ENCODE measurements around the gene PLEKHD1.

Gene PLEKHD1

GRCh38 chr14:69553252-69553651 lies 68.7 kb downstream of the PLEKHD1 start:
- H3K36me3 ChIP-seq (ENCODE audit: control insufficient read depth, low read length), result no peaks in the 10 kb centered on the region
- H3K9me2 ChIP-seq (replicated peaks; ENCODE audit: control insufficient read depth, low read length), result no peaks in the 10 kb centered on the region
- H3K79me2 ChIP-seq (ENCODE audit: control insufficient read depth, low read length), result no peaks in the 10 kb centered on the region
- H3K4me1 ChIP-seq (ENCODE audit: control insufficient read depth, low read length), result no peaks in the 10 kb centered on the region
- TF ChIP-seq EZH2phosphoT487 (IDR thresholded peaks at IDR 0.05; ENCODE audit: borderline replicate concordance, low read length), result no peak
- TF ChIP-seq, protein P1, sequence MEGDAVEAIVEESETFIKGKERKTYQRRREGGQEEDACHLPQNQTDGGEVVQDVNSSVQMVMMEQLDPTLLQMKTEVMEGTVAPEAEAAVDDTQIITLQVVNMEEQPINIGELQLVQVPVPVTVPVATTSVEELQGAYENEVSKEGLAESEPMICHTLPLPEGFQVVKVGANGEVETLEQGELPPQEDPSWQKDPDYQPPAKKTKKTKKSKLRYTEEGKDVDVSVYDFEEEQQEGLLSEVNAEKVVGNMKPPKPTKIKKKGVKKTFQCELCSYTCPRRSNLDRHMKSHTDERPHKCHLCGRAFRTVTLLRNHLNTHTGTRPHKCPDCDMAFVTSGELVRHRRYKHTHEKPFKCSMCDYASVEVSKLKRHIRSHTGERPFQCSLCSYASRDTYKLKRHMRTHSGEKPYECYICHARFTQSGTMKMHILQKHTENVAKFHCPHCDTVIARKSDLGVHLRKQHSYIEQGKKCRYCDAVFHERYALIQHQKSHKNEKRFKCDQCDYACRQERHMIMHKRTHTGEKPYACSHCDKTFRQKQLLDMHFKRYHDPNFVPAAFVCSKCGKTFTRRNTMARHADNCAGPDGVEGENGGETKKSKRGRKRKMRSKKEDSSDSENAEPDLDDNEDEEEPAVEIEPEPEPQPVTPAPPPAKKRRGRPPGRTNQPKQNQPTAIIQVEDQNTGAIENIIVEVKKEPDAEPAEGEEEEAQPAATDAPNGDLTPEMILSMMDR (IDR thresholded peaks at IDR 0.05; ENCODE audit: low read depth, low read length, poor library complexity, severe bottlenecking), result no peak
- H3K4me3 ChIP-seq (ENCODE audit: low read length), result no peak overlapping the region
- no peaks in the 10 kb centered on the region for H3K9me3 ChIP-seq (ENCODE audit: control insufficient read depth, insufficient read depth, low read length)
- no peak overlapping the region for H3K27ac ChIP-seq (ENCODE audit: low read depth, low read length)
- H4K20me1 ChIP-seq (ENCODE audit: control insufficient read depth, insufficient read depth, low read depth, low read length), result no peaks in the 10 kb centered on the region
- H3F3A ChIP-seq (ENCODE audit: control insufficient read depth, insufficient read depth), result no peaks in the 10 kb centered on the region
- H3K4me2 ChIP-seq (ENCODE audit: low read length), result no peak overlapping the region
- H3K27me3 ChIP-seq (ENCODE audit: control insufficient read depth, low read length), result peaks cover 5% of the 10 kb centered on the region; the same call in 1 of the 2 replicates

GRCh38 chr14:69554500-69554899 lies 70.0 kb downstream of the PLEKHD1 start:
- Histone ChIP-seq H3K4me1 (ENCODE audit: control insufficient read depth, low read length) (no peaks in the 10 kb centered on the region), H3K36me3 (ENCODE audit: control insufficient read depth, low read length) (no peaks in the 10 kb centered on the region), H3K9me3 (ENCODE audit: control insufficient read depth, insufficient read depth, low read length) (no peaks in the 10 kb centered on the region), H3K27ac (ENCODE audit: low read depth, low read length) (no peak overlapping the region), H3K79me2 (ENCODE audit: control insufficient read depth, low read length) (no peaks in the 10 kb centered on the region), H3K9me2 (replicated peaks; ENCODE audit: control insufficient read depth, low read length) (no peaks in the 10 kb centered on the region), H3K4me3 (ENCODE audit: low read length) (no peak overlapping the region), H3K4me2 (ENCODE audit: low read length) (no peak overlapping the region), H3F3A (ENCODE audit: control insufficient read depth, insufficient read depth) (no peaks in the 10 kb centered on the region), H4K20me1 (ENCODE audit: control insufficient read depth, insufficient read depth, low read depth, low read length) (no peaks in the 10 kb centered on the region), H3K27me3 (ENCODE audit: control insufficient read depth, low read length) (peaks cover 8% of the 10 kb centered on the region)
- TF ChIP-seq EZH2phosphoT487 (IDR thresholded peaks at IDR 0.05; ENCODE audit: borderline replicate concordance, low read length), result no peak
- TF ChIP-seq, protein P1 (IDR thresholded peaks at IDR 0.05; ENCODE audit: low read depth, low read length, poor library complexity, severe bottlenecking), result no peak

DNA sequence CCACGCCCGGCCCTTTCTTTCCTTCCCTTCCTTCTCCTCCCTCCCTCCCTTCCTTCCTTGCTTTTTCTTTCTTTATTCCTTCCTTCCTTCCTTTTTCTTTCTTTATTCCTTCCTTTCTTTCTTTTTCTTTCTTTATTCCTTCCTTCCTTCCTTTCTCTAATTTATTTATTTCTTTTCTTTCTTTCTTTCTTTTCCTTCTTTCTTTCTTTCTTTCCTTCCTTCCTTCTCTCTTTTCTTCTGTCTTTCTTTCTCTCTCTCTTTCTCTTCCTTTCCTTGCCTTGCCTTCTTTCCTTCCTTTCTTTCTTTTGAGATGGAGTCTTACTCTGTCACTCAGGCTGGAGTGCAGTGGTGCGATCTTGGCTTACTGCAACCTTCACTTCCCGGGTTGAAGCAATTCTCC lies 74.2 kb downstream of the PLEKHD1 start:
- no peaks in the 10 kb centered on the region for H4K20me1 ChIP-seq (ENCODE audit: control insufficient read depth, insufficient read depth, low read depth, low read length)
- H3K27ac ChIP-seq (ENCODE audit: low read depth, low read length), result no peak overlapping the region
- H3K36me3 ChIP-seq (ENCODE audit: control insufficient read depth, low read length), result no peaks in the 10 kb centered on the region
- TF ChIP-seq, protein P1 (IDR thresholded peaks at IDR 0.05; ENCODE audit: low read depth, low read length, poor library complexity, severe bottlenecking), result no peak
- TF ChIP-seq EZH2phosphoT487 (IDR thresholded peaks at IDR 0.05; ENCODE audit: borderline replicate concordance, low read length), result no peak
- no peaks in the 10 kb centered on the region for H3K9me2 ChIP-seq (replicated peaks; ENCODE audit: control insufficient read depth, low read length)
- H3K4me1 ChIP-seq (ENCODE audit: control insufficient read depth, low read length), result no peaks in the 10 kb centered on the region
- H3K79me2 ChIP-seq (ENCODE audit: control insufficient read depth, low read length), result no peaks in the 10 kb centered on the region
- no peaks in the 10 kb centered on the region for H3K9me3 ChIP-seq (ENCODE audit: control insufficient read depth, insufficient read depth, low read length)
- H3F3A ChIP-seq (ENCODE audit: control insufficient read depth, insufficient read depth), result no peaks in the 10 kb centered on the region
- H3K4me3 ChIP-seq (ENCODE audit: low read length), result no peak overlapping the region
- peaks cover 16% of the 10 kb centered on the region for H3K27me3 ChIP-seq (ENCODE audit: control insufficient read depth, low read length)
- no peak overlapping the region for H3K4me2 ChIP-seq (ENCODE audit: low read length)
